Adrenal gland (tissue), 5 donors: ENCODE measurements around the gene SPANXN3.

ENCODE experiments used
- POLR2A ChIP-seq, 2 donors: fragments of 450-650 bp; IDR thresholded peaks; one replicate each; pipeline ENCODE4 v1.6.1; 2017; ENCODE audit warnings: antibody characterized with exemption in 2 of 2, mild to moderate bottlenecking in 2 of 2, moderate library complexity in 1 of 2
- TF ChIP-seq, protein P1 (sequence below), 6 experiments: fragments of 450-650 bp in 4 of 6; fragments of 200-600 bp in 2 of 6; sonication (generic) in 1 of 6; IDR thresholded peaks; 1 replicate in 5 of 6; 2 replicates in 1 of 6; pipeline versions ENCODE4 v1.5.1 to v1.8.0; 2016 to 2021; ENCODE audit warnings: antibody characterized with exemption in 6 of 6, mild to moderate bottlenecking in 2 of 6, moderate library complexity in 1 of 6
- donor health status: DM: no; HTN: no; CAD: no.

- TF ChIP-seq POLR2A (IDR thresholded peaks at IDR 0.05) = no peak
- TF ChIP-seq, protein P1, sequence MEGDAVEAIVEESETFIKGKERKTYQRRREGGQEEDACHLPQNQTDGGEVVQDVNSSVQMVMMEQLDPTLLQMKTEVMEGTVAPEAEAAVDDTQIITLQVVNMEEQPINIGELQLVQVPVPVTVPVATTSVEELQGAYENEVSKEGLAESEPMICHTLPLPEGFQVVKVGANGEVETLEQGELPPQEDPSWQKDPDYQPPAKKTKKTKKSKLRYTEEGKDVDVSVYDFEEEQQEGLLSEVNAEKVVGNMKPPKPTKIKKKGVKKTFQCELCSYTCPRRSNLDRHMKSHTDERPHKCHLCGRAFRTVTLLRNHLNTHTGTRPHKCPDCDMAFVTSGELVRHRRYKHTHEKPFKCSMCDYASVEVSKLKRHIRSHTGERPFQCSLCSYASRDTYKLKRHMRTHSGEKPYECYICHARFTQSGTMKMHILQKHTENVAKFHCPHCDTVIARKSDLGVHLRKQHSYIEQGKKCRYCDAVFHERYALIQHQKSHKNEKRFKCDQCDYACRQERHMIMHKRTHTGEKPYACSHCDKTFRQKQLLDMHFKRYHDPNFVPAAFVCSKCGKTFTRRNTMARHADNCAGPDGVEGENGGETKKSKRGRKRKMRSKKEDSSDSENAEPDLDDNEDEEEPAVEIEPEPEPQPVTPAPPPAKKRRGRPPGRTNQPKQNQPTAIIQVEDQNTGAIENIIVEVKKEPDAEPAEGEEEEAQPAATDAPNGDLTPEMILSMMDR (IDR thresholded peaks at IDR 0.05) = no peak
These were observed 16.5 kb downstream of the SPANXN3 start for GRCh38 chrX:143500751-143501150.
